Measurements from ENCODE around the gene CARD19.

CARD19 gene

DNA sequence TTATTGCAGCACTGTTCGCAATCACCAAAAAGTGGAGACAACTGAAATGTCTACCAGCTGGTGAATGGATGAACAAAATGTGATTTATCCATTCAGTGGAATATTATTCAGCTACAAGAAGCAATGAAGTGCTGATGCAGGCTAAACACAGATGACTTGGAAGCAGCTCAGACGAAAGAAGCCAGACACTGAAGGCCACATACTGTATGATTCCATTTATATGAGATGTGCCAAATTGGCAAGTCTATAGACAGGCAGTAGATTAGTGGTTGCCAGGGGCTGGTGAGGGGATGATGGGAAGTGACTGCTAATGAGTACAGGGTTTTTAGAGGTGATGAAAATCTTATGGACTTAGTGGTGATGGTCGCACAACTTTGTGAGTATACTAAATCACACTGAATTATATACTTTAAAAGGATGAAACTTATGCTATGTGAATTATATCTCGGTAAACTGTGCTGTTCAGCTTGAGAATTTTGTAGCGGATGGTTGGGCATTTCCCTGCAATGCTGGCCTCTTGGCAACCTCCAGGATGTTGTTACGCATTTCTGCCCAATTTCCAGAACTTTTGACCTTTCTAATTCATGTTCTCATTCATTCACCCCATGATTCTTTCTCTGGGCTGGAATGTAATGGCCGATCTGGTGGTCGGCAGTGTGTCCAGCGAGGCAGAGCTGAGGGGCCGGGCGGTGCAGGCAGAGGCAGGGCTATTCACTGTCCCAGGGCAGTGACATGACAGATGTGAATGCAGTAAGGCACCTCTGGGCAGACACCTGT lies 66.0 kb downstream of the CARD19 start:
- DNase-seq (ENCODE audit: low read depth), result no peak
